HCT116 (cell line): ENCODE measurements around the gene GNG2. TPM values are rescaled to one million over a fixed set of nuclear protein-coding genes. Genes with fewer than 3 reads are reported as not detected.

Source experiments
- ATAC-seq: fragments of 200-7000 bp; cut with Tn5 transposase; 2 replicates; pipeline ENCODE4 v1.9.1; 2020; ENCODE audit warnings: mild to moderate bottlenecking, moderate library complexity
- BruUV-seq: library from RNA; stranded (reverse); fragments of 400-500 nt; replicated peaks from 2 replicates; lab custom pipeline; 2021; lab: Mats Ljungman, UMichigan
- CTCF ChIA-PET: fragments of 300-600 bp; sonication (Branson Sonifier 250); formaldehyde crosslinking; loops from one replicate; lab custom pipeline; 2021; ENCODE audit warnings: antibody characterized with exemption; lab: Charles Lee
- POLR2A ChIA-PET: fragments of 300-600, 350-600 bp; sonication (Branson Sonifier 250); formaldehyde crosslinking; loops from one replicate; lab custom pipeline; 2021; ENCODE audit warnings: antibody characterized with exemption; lab: Charles Lee
- RAD21 ChIA-PET, 2 experiments: fragments of 300-600 bp; sonication (Branson Sonifier 250); formaldehyde crosslinking; loops; one replicate each; lab custom pipeline; 2023; ENCODE audit warnings: low total read pairs in 2 of 2; ENCODE audit not compliant: uncharacterized antibody in 2 of 2, unreplicated experiment in 2 of 2, low non-redundant PET in 1 of 2; lab: Charles Lee
- DNase-seq: peaks from one replicate; pipeline ENCODE4 v3.0.0-alpha.2; 2010; ENCODE audit warnings: low read depth, low spot score
- H2AFZ ChIP-seq: fragments of 200-600 bp; shearing (Covaris generic), sonication (generic); 2 replicates; pipeline ENCODE4 v1.6.1; 2017; ENCODE audit warnings: low read depth, mixed run types, mixed read lengths, antibody characterized with exemption, low read length; ENCODE audit not compliant: poor library complexity, severe bottlenecking
- H3K27ac ChIP-seq: 2 replicates; pipeline ENCODE4 v1.5.1; 2012; ENCODE audit warnings: low read depth, low read length
- H3K27me3 ChIP-seq: fragments of 200-600 bp; sonication (generic); 2 replicates; pipeline ENCODE4 v1.6.1; 2016; ENCODE audit warnings: mixed run types, low read length, mixed read lengths; ENCODE audit not compliant: insufficient read depth
- H3K36me3 ChIP-seq, 2 experiments: fragments of 200-500 bp in 1 of 2; fragments of 200-600 bp in 1 of 2; sonication (Bioruptor generic) in 1 of 2; sonication (generic) in 1 of 2; 2 replicates each; pipeline versions ENCODE4 v1.5.1 to v1.6.1; 2014 to 2016; ENCODE audit warnings: low read length in 2 of 2, inconsistent platforms in 1 of 2, mixed read lengths in 1 of 2, mixed run types in 1 of 2; ENCODE audit not compliant: insufficient read depth in 2 of 2, control insufficient read depth in 1 of 2
- H3K4me1 ChIP-seq, 2 experiments: fragments of 200-600 bp in 1 of 2; sonication (generic) in 1 of 2; 2 replicates each; pipeline versions ENCODE4 v1.5.1 to v1.6.1; 2012 to 2017; ENCODE audit warnings: low read length in 2 of 2, inconsistent platforms in 1 of 2, mild to moderate bottlenecking in 1 of 2, mixed read lengths in 1 of 2, mixed run types in 1 of 2, moderate library complexity in 1 of 2; ENCODE audit not compliant: insufficient read depth in 2 of 2, control insufficient read depth in 1 of 2
- H3K4me2 ChIP-seq: fragments of 200-600 bp; sonication (generic); 2 replicates; pipeline ENCODE4 v1.6.1; 2017; ENCODE audit warnings: mixed run types, low read length, mixed read lengths
- H3K4me3 ChIP-seq, 2 experiments: fragments of 200-600 bp in 1 of 2; sonication (generic) in 1 of 2; replicated peaks in 1 of 2; 2 replicates each; pipeline ENCODE4 v1.5.1; 2011 to 2016; ENCODE audit warnings: low read length in 2 of 2, control low read depth in 1 of 2, low read depth in 1 of 2, mild to moderate bottlenecking in 1 of 2, mixed read lengths in 1 of 2, mixed run types in 1 of 2
- H3K79me2 ChIP-seq: fragments of 200-600 bp; sonication (generic); 2 replicates; pipeline ENCODE4 v1.6.1; 2017; ENCODE audit warnings: mild to moderate bottlenecking, mixed run types, low read length, moderate library complexity, mixed read lengths; ENCODE audit not compliant: insufficient read depth
- H3K9ac ChIP-seq: fragments of 200-600 bp; sonication (generic); 2 replicates; pipeline ENCODE4 v1.6.1; 2016; ENCODE audit warnings: low read length, mixed read lengths
- H3K9me2 ChIP-seq: fragments of 200-600 bp; sonication (generic), shearing (Covaris generic); 2 replicates; pipeline ENCODE4 v1.6.1; 2017; ENCODE audit warnings: mixed run types, mild to moderate bottlenecking, moderate library complexity; ENCODE audit not compliant: insufficient read depth
- H3K9me3 ChIP-seq, 2 experiments: fragments of 200-500 bp in 1 of 2; fragments of 200-600 bp in 1 of 2; sonication (Bioruptor generic) in 1 of 2; sonication (generic) in 1 of 2; 2 replicates each; pipeline ENCODE4 v1.6.1; 2014 to 2017; ENCODE audit warnings: low read length in 2 of 2, mixed read lengths in 2 of 2, inconsistent platforms in 1 of 2, low read depth in 1 of 2, mild to moderate bottlenecking in 1 of 2, mixed run types in 1 of 2, moderate library complexity in 1 of 2; ENCODE audit not compliant: control insufficient read depth in 1 of 2, insufficient read depth in 1 of 2
- H4K20me1 ChIP-seq: fragments of 200-600 bp; sonication (generic), shearing (Covaris generic); 2 replicates; pipeline ENCODE4 v1.6.1; 2017; ENCODE audit warnings: mixed run types, mild to moderate bottlenecking, moderate library complexity; ENCODE audit not compliant: insufficient read depth
- EGR1 ChIP-seq: IDR thresholded peaks from 2 replicates; pipeline ENCODE4 v1.6.1; 2012; ENCODE audit warnings: low read depth
- ELF1 ChIP-seq: IDR thresholded peaks from 2 replicates; pipeline ENCODE4 v1.6.1; 2012; ENCODE audit warnings: low read depth, borderline replicate concordance
- EZH2 ChIP-seq: fragments of 200-600 bp; sonication (generic); IDR thresholded peaks from 2 replicates; pipeline ENCODE4 v1.6.1; 2017; ENCODE audit warnings: antibody characterized with exemption, mixed run types
- EZH2phosphoT487 ChIP-seq: fragments of 200-600 bp; IDR thresholded peaks from 2 replicates; pipeline ENCODE4 v1.6.1; 2018; ENCODE audit warnings: antibody characterized with exemption, borderline replicate concordance
- JUND ChIP-seq: IDR thresholded peaks from 2 replicates; pipeline ENCODE4 v1.6.1; 2012
- POLR2A ChIP-seq: IDR thresholded peaks from 2 replicates; pipeline ENCODE4 v1.7.0; 2011; ENCODE audit warnings: borderline replicate concordance; ENCODE audit not compliant: insufficient read depth, insufficient read length; ENCODE audit errors: extremely low read depth
- POLR2AphosphoS5 ChIP-seq: IDR thresholded peaks from 2 replicates; pipeline ENCODE4 v1.6.1; 2011; ENCODE audit warnings: mild to moderate bottlenecking, low read depth, low read length, moderate library complexity
- RAD21 ChIP-seq: IDR thresholded peaks from 2 replicates; pipeline ENCODE4 v1.6.1; 2012; ENCODE audit warnings: low read depth, mild to moderate bottlenecking
- SIN3A ChIP-seq: IDR thresholded peaks from 2 replicates; pipeline ENCODE4 v1.6.1; 2012; ENCODE audit warnings: low read depth
- SRF ChIP-seq: IDR thresholded peaks from 2 replicates; pipeline ENCODE4 v1.6.1; 2012; ENCODE audit warnings: low read depth
- TCF7L2 ChIP-seq: IDR thresholded peaks from 2 replicates; pipeline ENCODE4 v1.7.0; 2011; ENCODE audit warnings: borderline replicate concordance, inconsistent platforms; ENCODE audit not compliant: insufficient read depth, insufficient read length; ENCODE audit errors: extremely low read depth
- YY1 ChIP-seq: IDR thresholded peaks from 2 replicates; pipeline ENCODE4 v1.6.1; 2011; ENCODE audit warnings: low read length, low read depth, moderate library complexity, mild to moderate bottlenecking; ENCODE audit not compliant: insufficient replicate concordance; ENCODE audit errors: extremely low read depth
- ZFX ChIP-seq: fragments of 450-650 bp; IDR thresholded peaks from 2 replicates; pipeline ENCODE4 v1.6.1; 2017
- intact Hi-C: fragments of 100-400 bp; cut with micrococcal nuclease; formaldehyde crosslinking; loops from 2 replicates; pipeline ENCODE4 v1.10.0; 2022
- total RNA-seq: library from RNA; stranded (reverse); gene quantifications from one replicate; pipeline ENCODE4 v1.2.1, GENCODE V29; 2021; ENCODE audit not compliant: unreplicated experiment
- TF ChIP-seq, protein P1 (sequence below), 3 experiments: fragments of 200-600 bp in 1 of 3; sonication (generic) in 1 of 3; IDR thresholded peaks in 2 of 3; conservative IDR thresholded peaks in 1 of 3; 2 replicates each; pipeline ENCODE4 v1.5.1; 2012 to 2017; ENCODE audit warnings: low read depth in 2 of 3, low read length in 2 of 3, antibody characterized with exemption in 1 of 3, borderline replicate concordance in 1 of 3, control low read depth in 1 of 3, mild to moderate bottlenecking in 1 of 3, mixed read lengths in 1 of 3, mixed run types in 1 of 3, moderate library complexity in 1 of 3; ENCODE audit not compliant: insufficient read depth in 1 of 3
- TF ChIP-seq, protein P2 (sequence below): IDR thresholded peaks from 2 replicates; pipeline ENCODE4 v1.6.1; 2012
- TF ChIP-seq, protein P3 (sequence below): IDR thresholded peaks from 2 replicates; pipeline ENCODE4 v1.6.1; 2012

GNG2 gene
- total RNA-seq, 1 experiment from 2014 or later: 0.74 TPM

DNA sequence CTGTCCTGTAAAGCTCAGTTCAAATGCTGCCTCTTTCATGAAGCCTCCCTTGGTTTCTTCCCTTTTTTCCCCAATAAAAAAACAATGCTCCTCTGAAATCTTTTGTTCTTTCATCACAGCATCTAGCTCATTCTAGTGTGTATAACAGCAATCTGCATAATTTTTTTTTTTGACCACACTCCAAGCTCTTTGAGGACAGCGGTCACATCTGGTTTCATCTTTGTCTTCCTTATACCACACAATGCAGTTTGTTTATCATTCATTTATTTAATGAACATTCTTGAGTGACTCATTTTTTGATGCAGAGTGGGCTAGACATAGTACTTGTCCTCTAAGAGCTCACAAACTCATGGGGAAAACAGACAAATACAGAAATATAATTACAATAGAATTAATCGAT is 7.3 kb downstream of the GNG2 start:
- Histone ChIP-seq H3K4me3 (no peak overlapping the region), H3K79me2 (no peaks in the 10 kb centered on the region), H3K9ac (no peak overlapping the region), H3K4me1 (peaks cover 0 to 1% of the 10 kb centered on the region in 2 experiments; a peak in 1 of 4 replicates), H2AFZ (no peak overlapping the region), H3K4me2 (no peak overlapping the region), H3K9me2 (no peaks in the 10 kb centered on the region), H3K27ac (no peak overlapping the region), H3K36me3 (no peaks in the 10 kb centered on the region), H3K27me3 (no peaks in the 10 kb centered on the region), H4K20me1 (no peaks in the 10 kb centered on the region), H3K9me3 (no peaks in the 10 kb centered on the region)
- intact Hi-C loops: no loop called here
- no TSS peak for BruUV-seq
- ChIA-PET CTCF (no interaction called here), POLR2A (no interaction called here), RAD21 (no interaction called here)
- ATAC-seq (no peak), DNase-seq (no peak)
- TF ChIP-seq JUND: no peak
- TF ChIP-seq, protein P1, sequence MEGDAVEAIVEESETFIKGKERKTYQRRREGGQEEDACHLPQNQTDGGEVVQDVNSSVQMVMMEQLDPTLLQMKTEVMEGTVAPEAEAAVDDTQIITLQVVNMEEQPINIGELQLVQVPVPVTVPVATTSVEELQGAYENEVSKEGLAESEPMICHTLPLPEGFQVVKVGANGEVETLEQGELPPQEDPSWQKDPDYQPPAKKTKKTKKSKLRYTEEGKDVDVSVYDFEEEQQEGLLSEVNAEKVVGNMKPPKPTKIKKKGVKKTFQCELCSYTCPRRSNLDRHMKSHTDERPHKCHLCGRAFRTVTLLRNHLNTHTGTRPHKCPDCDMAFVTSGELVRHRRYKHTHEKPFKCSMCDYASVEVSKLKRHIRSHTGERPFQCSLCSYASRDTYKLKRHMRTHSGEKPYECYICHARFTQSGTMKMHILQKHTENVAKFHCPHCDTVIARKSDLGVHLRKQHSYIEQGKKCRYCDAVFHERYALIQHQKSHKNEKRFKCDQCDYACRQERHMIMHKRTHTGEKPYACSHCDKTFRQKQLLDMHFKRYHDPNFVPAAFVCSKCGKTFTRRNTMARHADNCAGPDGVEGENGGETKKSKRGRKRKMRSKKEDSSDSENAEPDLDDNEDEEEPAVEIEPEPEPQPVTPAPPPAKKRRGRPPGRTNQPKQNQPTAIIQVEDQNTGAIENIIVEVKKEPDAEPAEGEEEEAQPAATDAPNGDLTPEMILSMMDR (IDR thresholded peaks at IDR 0.05 in 2 of 3, conservative IDR thresholded peaks at IDR 0.05 in 1 of 3; ENCODE audit: borderline replicate concordance in 1 of 3, insufficient read depth in 1 of 3, low read depth in 2 of 3, low read length in 2 of 3): no peak
- TF ChIP-seq, protein P2, sequence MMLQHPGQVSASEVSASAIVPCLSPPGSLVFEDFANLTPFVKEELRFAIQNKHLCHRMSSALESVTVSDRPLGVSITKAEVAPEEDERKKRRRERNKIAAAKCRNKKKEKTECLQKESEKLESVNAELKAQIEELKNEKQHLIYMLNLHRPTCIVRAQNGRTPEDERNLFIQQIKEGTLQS: no peak
- TF ChIP-seq SRF: no peak
- TF ChIP-seq ZFX: no peak
- no peak for TF ChIP-seq EZH2
- TF ChIP-seq TCF7L2: no peak
- no peak for TF ChIP-seq SIN3A
- no peak for TF ChIP-seq RAD21
- TF ChIP-seq EZH2phosphoT487: no peak
- no peak for TF ChIP-seq EGR1
- TF ChIP-seq, protein P3, sequence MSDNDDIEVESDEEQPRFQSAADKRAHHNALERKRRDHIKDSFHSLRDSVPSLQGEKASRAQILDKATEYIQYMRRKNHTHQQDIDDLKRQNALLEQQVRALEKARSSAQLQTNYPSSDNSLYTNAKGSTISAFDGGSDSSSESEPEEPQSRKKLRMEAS: no peak
- TF ChIP-seq POLR2AphosphoS5: no peak
- no peak for TF ChIP-seq ELF1
- no peak for TF ChIP-seq POLR2A
- no peak for TF ChIP-seq YY1
